Right lobe of liver (tissue), 6 donors: Measurements from ENCODE around the gene FAM151B. TPM values are rescaled to one million over a fixed set of nuclear protein-coding genes. Genes with fewer than 3 reads are reported as not detected.

Experiments
- ATAC-seq, 4 donors: fragments of 200-7000 bp; cut with Tn5 transposase; one replicate each; pipeline ENCODE4 v1.9.1; 2020; ENCODE audit warnings: mild to moderate bottlenecking in 4 of 4, moderate library complexity in 4 of 4
- DNase-seq, 3 donors: peaks; one replicate each; pipeline ENCODE4 v3.0.0-alpha.2; 2020
- H3K27ac ChIP-seq, 3 donors: fragments of 200-600 bp; one replicate each; pipeline ENCODE4 v1.8.0; 2022
- H3K27me3 ChIP-seq, 2 donors: fragments of 200-600 bp; one replicate each; pipeline ENCODE4 v1.8.0; 2022
- H3K36me3 ChIP-seq, 4 donors: fragments of 200-600 bp; sonication (generic) in 1 of 4; one replicate each; pipeline versions ENCODE4 v1.5.1 to v1.8.0; 2017 to 2022; ENCODE audit warnings: control low read depth in 1 of 4
- H3K4me1 ChIP-seq, 4 donors: fragments of 200-600 bp; sonication (generic) in 1 of 4; one replicate each; pipeline versions ENCODE4 v1.5.1 to v1.8.0; 2017 to 2022; ENCODE audit warnings: control low read depth in 1 of 4
- H3K4me3 ChIP-seq, 3 donors: fragments of 200-600 bp; one replicate each; pipeline ENCODE4 v1.8.0; 2022
- H3K9me3 ChIP-seq, 4 donors: fragments of 200-600 bp; sonication (generic) in 1 of 4; one replicate each; pipeline versions ENCODE4 v1.5.1 to v1.8.0; 2017 to 2022; ENCODE audit warnings: control low read depth in 1 of 4
- CTCF ChIP-seq, 4 donors: fragments of 200-600 bp in 3 of 4; fragments of 450-650 bp in 1 of 4; IDR thresholded peaks; one replicate each; pipeline versions ENCODE4 v1.5.1 to v1.8.0; 2016 to 2022; ENCODE audit warnings: antibody characterized with exemption in 4 of 4, mild to moderate bottlenecking in 2 of 4
- POLR2A ChIP-seq: fragments of 450-650 bp; IDR thresholded peaks from one replicate; pipeline ENCODE4 v1.6.1; 2017; ENCODE audit warnings: antibody characterized with exemption, mild to moderate bottlenecking
- WGBS: methylation state at CpG from one replicate; pipeline ENCODE4 v1.1.6; 2018; ENCODE audit warnings: low coverage, low lambda C conversion rate; ENCODE audit not compliant: insufficient coverage; ENCODE audit errors: missing lambda C conversion rate; 5-methylcytosine and 5-hydroxymethylcytosine counted together
- intact Hi-C, 2 donors: fragments of 100-400 bp; cut with DNase I; formaldehyde crosslinking; loops; one replicate each; pipeline versions ENCODE4 v1.11.2 to v1.14.1; 2022
- total RNA-seq, 6 experiments: library from RNA; depleted of rRNA in 2 of 6; stranded (reverse); fragments of >200 nt in 2 of 6; fragmentation: NEBNext Ultra II Directional in 3 of 6; extraction: Animal tissue kit (Norgen Biotek cat#: 25700) in 3 of 6; gene quantifications; one replicate each; pipeline versions ENCODE4 v1.1.0 to v1.2.4, GENCODE V29; 2016 to 2023
- donor health status: DM: no; HTN: yes; CAD: no.
- donor health status: DM: no; HTN: no; CAD: no.
- donor health status: DM: no; HTN: no; CAD: no.
- donor health status: DM: no; HTN: yes; CAD: no.
- donor health status: DM: no; HTN: yes; CAD: no.

FAM151B gene
- total RNA-seq, 6 experiments from 2014 or later, result 0.81 to 1.6 (median 1.3) TPM

GRCh38 chr5:80565330-80565729 lies 77.4 kb downstream of the FAM151B start:
- H3K36me3 ChIP-seq, result no peaks in the 10 kb centered on the region
- DNase-seq (no peak), ATAC-seq (no peak)
- intact Hi-C loops, result no loop called here
- TF ChIP-seq CTCF (IDR thresholded peaks at IDR 0.05) (no peak), POLR2A (no peak)
- no peaks in the 10 kb centered on the region for H3K9me3 ChIP-seq
- WGBS, result 82% methylated on average over 5 of the region's 5 CpGs
- H3K4me1 ChIP-seq, result peaks cover 0 to 14% (median 0%) of the 10 kb centered on the region in 4 donors
- H3K27ac ChIP-seq, result no peak overlapping the region
- peaks cover 7 to 8% of the 10 kb centered on the region in 2 donors for H3K27me3 ChIP-seq
- H3K4me3 ChIP-seq, result no peak overlapping the region

- Histone ChIP-seq H3K9me3 (no peaks in the 10 kb centered on the region), H3K4me1 (peaks cover 0 to 14% (median 0%) of the 10 kb centered on the region in 4 donors), H3K27me3 (peaks cover 10% of the 10 kb centered on the region in 2 donors), H3K4me3 (no peak overlapping the region), H3K27ac (no peak overlapping the region), H3K36me3 (no peaks in the 10 kb centered on the region)
- no peak for TF ChIP-seq CTCF (IDR thresholded peaks at IDR 0.05)
- no peak for TF ChIP-seq POLR2A
- intact Hi-C loops, result no loop called here
- ATAC-seq (no peak), DNase-seq (no peak)
- WGBS, result 33% methylated on average over 3 of the region's 5 CpGs
Observed at GRCh38 chr5:80566711-80567259, 78.9 kb downstream of the FAM151B start.

- no peak overlapping the region for H3K27ac ChIP-seq
- DNase-seq (no peak), ATAC-seq (no peak)
- H3K4me3 ChIP-seq, result no peak overlapping the region
- H3K4me1 ChIP-seq, result peaks cover 0 to 14% (median 0%) of the 10 kb centered on the region in 4 donors
- TF ChIP-seq POLR2A (no peak), CTCF (IDR thresholded peaks at IDR 0.05) (no peak)
- peaks cover 10% of the 10 kb centered on the region in 2 donors for H3K27me3 ChIP-seq
- H3K9me3 ChIP-seq, result no peaks in the 10 kb centered on the region
- 71% methylated on average over 2 of the region's 6 CpGs for WGBS
- no peaks in the 10 kb centered on the region for H3K36me3 ChIP-seq
- intact Hi-C loops, result no loop called here
Observed at GRCh38 chr5:80568251-80568650, 80.4 kb downstream of the FAM151B start.

GRCh38 chr5:80569086-80569960 lies 81.4 kb downstream of the FAM151B start:
- peaks cover 10% of the 10 kb centered on the region in 2 donors for H3K27me3 ChIP-seq

More at GRCh38 chr5:80569086-80569960, 81.4 kb downstream of the FAM151B start:
- ATAC-seq (peak in 2 of 4 donors; percentile 21 to 24), DNase-seq (no peak)
- Histone ChIP-seq H3K27ac (no peak overlapping the region), H3K4me3 (peak overlapping the region; percentile 20 to 48 (median 32)), H3K9me3 (no peaks in the 10 kb centered on the region), H3K4me1 (peaks cover 0 to 14% (median 0%) of the 10 kb centered on the region in 4 donors), H3K36me3 (no peaks in the 10 kb centered on the region)
- no peak for TF ChIP-seq POLR2A
- TF ChIP-seq CTCF (IDR thresholded peaks at IDR 0.05), result no peak
- 7% methylated on average over 8 of the region's 89 CpGs for WGBS
- intact Hi-C loops, result no loop called here
